Mesenchymal stem cell (in vitro differentiated cells and primary cell): ENCODE results near the gene CTNNA3.

Source experiments
- DNase-seq: peaks from one replicate; pipeline ENCODE4 v3.0.0-alpha.2; 2013
- H2AFZ ChIP-seq: one replicate; pipeline ENCODE4 v1.6.1; 2013; ENCODE audit warnings: low read depth, mild to moderate bottlenecking, control low read depth, inconsistent platforms, low read length, moderate library complexity
- H2AK5ac ChIP-seq: 2 replicates; pipeline ENCODE4 v1.6.1; 2013; ENCODE audit warnings: low read length, moderate library complexity, mild to moderate bottlenecking, inconsistent platforms; ENCODE audit not compliant: severe bottlenecking
- H2BK120ac ChIP-seq: one replicate; pipeline ENCODE4 v1.6.1; 2013; ENCODE audit warnings: low read depth, mild to moderate bottlenecking, inconsistent platforms, low read length, moderate library complexity
- H2BK12ac ChIP-seq, 2 experiments: one replicate each; pipeline ENCODE4 v1.6.1; 2013; ENCODE audit warnings: inconsistent platforms in 2 of 2, low read length in 2 of 2, mild to moderate bottlenecking in 2 of 2, moderate library complexity in 2 of 2, control low read depth in 1 of 2
- H2BK15ac ChIP-seq: one replicate; pipeline ENCODE4 v1.6.1; 2013; ENCODE audit warnings: mild to moderate bottlenecking, low read depth, inconsistent platforms; ENCODE audit not compliant: poor library complexity, severe bottlenecking
- H2BK5ac ChIP-seq: 2 replicates; pipeline ENCODE4 v1.6.1; 2013; ENCODE audit warnings: low read depth, mild to moderate bottlenecking, low read length, control low read depth, inconsistent platforms; ENCODE audit not compliant: poor library complexity, severe bottlenecking
- H3K14ac ChIP-seq, 2 experiments: one replicate each; pipeline ENCODE4 v1.6.1; 2013; ENCODE audit warnings: inconsistent platforms in 2 of 2, low read length in 2 of 2, control low read depth in 1 of 2, mild to moderate bottlenecking in 1 of 2, moderate library complexity in 1 of 2
- H3K18ac ChIP-seq, 2 experiments: one replicate each; pipeline ENCODE4 v1.6.1; 2013; ENCODE audit warnings: inconsistent platforms in 2 of 2, low read length in 2 of 2, control low read depth in 1 of 2, low read depth in 1 of 2, mild to moderate bottlenecking in 1 of 2
- H3K23ac ChIP-seq, 2 experiments: one replicate each; pipeline ENCODE4 v1.6.1; 2013; ENCODE audit warnings: inconsistent platforms in 2 of 2, low read length in 2 of 2, mild to moderate bottlenecking in 2 of 2, moderate library complexity in 2 of 2, control low read depth in 1 of 2
- H3K27ac ChIP-seq: 2 replicates; pipeline ENCODE4 v1.5.1; 2013; ENCODE audit warnings: mild to moderate bottlenecking, moderate library complexity, low read length, control low read depth, inconsistent platforms; ENCODE audit not compliant: poor library complexity, severe bottlenecking
- H3K27me3 ChIP-seq, 2 experiments: 2 replicates each; pipeline versions ENCODE4 v1.6.1 to v1.7.0; 2013; ENCODE audit warnings: low read length in 2 of 2, mild to moderate bottlenecking in 2 of 2, moderate library complexity in 2 of 2, control low read depth in 1 of 2, inconsistent platforms in 1 of 2; ENCODE audit not compliant: control insufficient read depth in 1 of 2, insufficient read depth in 1 of 2
- H3K36me3 ChIP-seq, 2 experiments: 2 replicates each; pipeline versions ENCODE4 v1.6.1 to v1.7.0; 2013; ENCODE audit warnings: low read length in 2 of 2, control low read depth in 1 of 2, inconsistent platforms in 1 of 2, low read depth in 1 of 2, mild to moderate bottlenecking in 1 of 2; ENCODE audit not compliant: insufficient read depth in 2 of 2, control insufficient read depth in 1 of 2
- H3K4ac ChIP-seq, 2 experiments: one replicate each; pipeline ENCODE4 v1.6.1; 2013; ENCODE audit warnings: inconsistent platforms in 2 of 2, low read length in 2 of 2, mild to moderate bottlenecking in 2 of 2, moderate library complexity in 2 of 2, control low read depth in 1 of 2, low read depth in 1 of 2
- H3K4me1 ChIP-seq: 2 replicates; pipeline ENCODE4 v1.6.1; 2013; ENCODE audit warnings: low read depth, low read length, control low read depth; ENCODE audit not compliant: control insufficient read depth, insufficient read depth
- H3K4me2 ChIP-seq: 2 replicates; pipeline ENCODE4 v1.6.1; 2013; ENCODE audit warnings: low read length, mild to moderate bottlenecking, inconsistent platforms; ENCODE audit not compliant: poor library complexity, severe bottlenecking
- H3K4me3 ChIP-seq, 2 experiments: 2 replicates each; pipeline versions ENCODE4 v1.5.1 to v1.7.0; 2013; ENCODE audit warnings: low read length in 2 of 2, mild to moderate bottlenecking in 2 of 2, control low read depth in 1 of 2, low read depth in 1 of 2; ENCODE audit not compliant: insufficient read depth in 1 of 2
- H3K79me1 ChIP-seq: replicated peaks from 2 replicates; pipeline ENCODE4 v1.6.1; 2013; ENCODE audit warnings: mild to moderate bottlenecking, control low read depth, low read length, inconsistent platforms; ENCODE audit not compliant: poor library complexity, severe bottlenecking
- H3K9ac ChIP-seq: 2 replicates; pipeline ENCODE4 v1.7.0; 2013; ENCODE audit warnings: mild to moderate bottlenecking, low read length, moderate library complexity
- H3K9me3 ChIP-seq: 2 replicates; pipeline ENCODE4 v1.7.0; 2013; ENCODE audit warnings: mild to moderate bottlenecking, low read length; ENCODE audit not compliant: control insufficient read depth
- H4K8ac ChIP-seq: one replicate; pipeline ENCODE4 v1.6.1; 2013; ENCODE audit warnings: inconsistent platforms, mild to moderate bottlenecking, low read length, moderate library complexity
- H4K91ac ChIP-seq: one replicate; pipeline ENCODE4 v1.6.1; 2013; ENCODE audit warnings: mild to moderate bottlenecking, low read length, inconsistent platforms
- WGBS: methylation state at CpG from one replicate; pipeline ENCODE4 v1.1.7; 2013; ENCODE audit warnings: mixed read lengths; 5-methylcytosine and 5-hydroxymethylcytosine counted together

CTNNA3 gene

DNA sequence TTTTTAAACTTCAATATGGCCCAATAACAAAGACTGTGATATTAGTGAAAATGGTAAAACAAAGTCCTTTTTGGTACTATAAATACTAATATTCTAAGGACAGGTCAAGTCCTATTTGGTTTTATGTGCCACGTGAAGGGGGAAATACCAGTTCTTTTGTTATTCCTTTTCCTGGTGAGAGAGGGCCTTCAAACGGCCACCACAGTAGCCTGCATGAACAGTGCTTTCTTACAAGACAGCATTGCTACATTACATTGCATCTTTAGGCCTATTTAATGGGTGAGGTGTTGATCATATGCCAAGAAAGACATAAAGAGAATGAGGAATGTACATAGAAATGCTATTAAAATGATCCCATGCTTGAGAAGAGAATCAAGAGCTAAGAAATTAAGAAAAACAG, 555.4 kb downstream of the CTNNA3 start:
- DNase-seq = no peak
- Histone ChIP-seq H4K91ac (no peak overlapping the region), H3K9ac (no peak overlapping the region), H3K79me1 (no peaks in the 10 kb centered on the region), H3K23ac (no peak overlapping the region), H2AK5ac (no peak overlapping the region), H3K14ac (no peak overlapping the region), H3K4me1 (no peaks in the 10 kb centered on the region), H3K4me2 (no peak overlapping the region), H3K27ac (no peak overlapping the region), H2BK120ac (no peak overlapping the region), H2BK5ac (no peak overlapping the region), H3K9me3 (no peaks in the 10 kb centered on the region), H3K4me3 (no peak overlapping the region), H3K36me3 (no peaks in the 10 kb centered on the region), H4K8ac (no peak overlapping the region), H3K4ac (no peak overlapping the region), H2BK12ac (no peak overlapping the region), H3K18ac (no peak overlapping the region), H2AFZ (no peak overlapping the region), H2BK15ac (no peak overlapping the region), H3K27me3 (no peaks in the 10 kb centered on the region)
- 0% methylated on average over 1 of the region's 2 CpGs for WGBS

DNA sequence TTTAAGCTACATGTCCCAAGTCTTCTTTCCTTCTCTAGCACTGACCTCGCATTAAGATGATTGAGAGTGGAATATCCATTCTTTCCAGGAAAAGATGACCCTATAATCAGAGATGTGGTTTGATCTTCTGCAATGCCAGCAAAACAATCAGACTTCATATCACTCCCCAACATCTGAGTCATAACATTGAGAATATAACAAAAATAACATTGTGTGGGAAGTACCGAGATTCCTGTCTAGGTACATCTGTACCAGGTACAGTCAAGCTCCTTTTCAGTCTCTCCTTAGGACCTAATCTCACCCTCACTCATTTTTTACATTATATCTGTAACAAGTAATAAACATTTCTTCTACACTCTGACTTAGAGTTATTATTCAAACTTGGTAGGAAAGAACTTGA, 568.6 kb downstream of the CTNNA3 start:
- Histone ChIP-seq H2BK15ac (no peak overlapping the region), H4K91ac (no peak overlapping the region), H2BK5ac (no peak overlapping the region), H3K4me2 (no peak overlapping the region), H3K27me3 (no peaks in the 10 kb centered on the region), H4K8ac (no peak overlapping the region), H3K9me3 (peaks cover 3% of the 10 kb centered on the region), H3K23ac (no peak overlapping the region), H3K4me1 (no peaks in the 10 kb centered on the region), H3K9ac (no peak overlapping the region), H2BK12ac (no peak overlapping the region), H3K36me3 (no peaks in the 10 kb centered on the region), H3K4ac (no peak overlapping the region), H3K14ac (no peak overlapping the region), H2BK120ac (no peak overlapping the region), H3K79me1 (no peaks in the 10 kb centered on the region), H3K27ac (no peak overlapping the region), H3K18ac (no peak overlapping the region), H2AFZ (no peak overlapping the region), H2AK5ac (no peak overlapping the region), H3K4me3 (no peak overlapping the region)
- no peak for DNase-seq
- 80% methylated on average over 1 of the region's 2 CpGs for WGBS

DNA sequence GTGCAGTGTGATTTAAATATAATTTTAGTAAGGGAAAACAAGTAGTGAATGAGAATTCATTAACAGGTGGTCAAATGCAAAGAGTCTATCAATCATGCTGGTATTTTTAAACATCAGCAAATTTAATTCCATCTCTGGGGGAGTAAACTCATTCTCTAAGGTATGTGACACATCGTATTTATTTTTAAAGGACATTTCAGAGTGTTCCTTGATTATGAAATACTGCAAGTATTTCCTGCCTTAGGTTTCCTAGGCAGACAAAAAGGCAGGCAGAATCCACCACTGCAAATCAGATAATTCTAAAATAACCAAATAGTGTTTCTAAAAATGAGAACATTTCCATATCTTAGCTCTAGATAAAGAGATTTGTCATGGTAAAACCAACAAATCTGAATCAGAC, 576.3 kb downstream of the CTNNA3 start:
- Histone ChIP-seq H3K4me1 (no peaks in the 10 kb centered on the region), H3K14ac (no peak overlapping the region), H2BK12ac (no peak overlapping the region), H2AK5ac (no peak overlapping the region), H2BK5ac (no peak overlapping the region), H3K4me2 (no peak overlapping the region), H3K18ac (no peak overlapping the region), H3K4ac (no peak overlapping the region), H3K9me3 (no peaks in the 10 kb centered on the region), H2BK15ac (no peak overlapping the region), H3K9ac (no peak overlapping the region), H2BK120ac (no peak overlapping the region), H4K91ac (no peak overlapping the region), H2AFZ (no peak overlapping the region), H3K36me3 (no peaks in the 10 kb centered on the region), H3K27me3 (no peaks in the 10 kb centered on the region), H3K79me1 (no peaks in the 10 kb centered on the region), H3K4me3 (no peak overlapping the region), H3K27ac (no peak overlapping the region), H3K23ac (no peak overlapping the region), H4K8ac (no peak overlapping the region)
- no CpG with 5 or more reads among the region's 1 CpG for WGBS
- DNase-seq = no peak

DNA sequence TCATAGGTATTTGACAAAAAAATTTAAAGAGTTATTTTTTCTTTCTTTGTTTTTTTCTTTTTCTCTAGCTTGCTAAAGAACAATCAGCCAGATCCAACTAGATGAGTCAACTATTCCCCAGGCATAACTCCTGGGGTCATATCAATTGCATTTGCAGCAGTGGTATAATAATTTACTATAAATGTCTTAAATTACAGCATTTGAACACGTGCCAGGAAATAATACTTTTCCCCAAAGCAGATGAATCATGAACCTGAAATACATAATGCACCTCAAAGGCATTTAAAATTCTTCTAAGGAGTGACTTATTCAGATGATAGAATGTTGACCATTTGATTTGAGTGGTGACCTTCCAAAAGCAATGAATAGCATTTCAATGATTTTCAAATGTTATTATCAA, 580.0 kb downstream of the CTNNA3 start:
- H3K79me1 ChIP-seq = no peaks in the 10 kb centered on the region
- no peak overlapping the region for H2AK5ac ChIP-seq
- no CpG with 5 or more reads among the region's 1 CpG for WGBS

More for the DNA sequence above, 580.0 kb downstream of the CTNNA3 start:
- Histone ChIP-seq H2BK5ac (no peak overlapping the region), H3K4me3 (no peak overlapping the region), H3K4me1 (no peaks in the 10 kb centered on the region), H2AFZ (no peak overlapping the region), H3K18ac (no peak overlapping the region), H2BK15ac (no peak overlapping the region), H4K91ac (no peak overlapping the region), H3K4me2 (no peak overlapping the region), H3K27me3 (no peaks in the 10 kb centered on the region), H2BK120ac (no peak overlapping the region), H3K9me3 (no peaks in the 10 kb centered on the region), H3K4ac (no peak overlapping the region), H3K9ac (no peak overlapping the region), H4K8ac (no peak overlapping the region), H2BK12ac (no peak overlapping the region), H3K27ac (no peak overlapping the region), H3K14ac (no peak overlapping the region), H3K36me3 (no peaks in the 10 kb centered on the region), H3K23ac (no peak overlapping the region)
- DNase-seq = no peak
